HEK293 (cell line): ENCODE results near the gene CDK12.

Experiments used
- CTCF ChIA-PET: fragments of 350-600 bp; formaldehyde crosslinking; extraction: SDS; loops from one replicate; lab custom pipeline; 2021; ENCODE audit warnings: antibody characterized with exemption; lab: Yijun Ruan, JAX
- POLR2A ChIA-PET: fragments of 300-600 bp; formaldehyde crosslinking; extraction: SDS; loops from one replicate; lab custom pipeline; 2020; ENCODE audit warnings: antibody characterized with exemption, inconsistent platforms; lab: Yijun Ruan, JAX
- H3K27ac ChIP-seq: fragments of 200-500 bp; sonication (Bioruptor generic); 2 replicates; pipeline ENCODE4 v1.5.1; 2014; ENCODE audit warnings: low read depth, low read length, control low read depth, inconsistent platforms; ENCODE audit errors: extremely low read depth
- H3K36me3 ChIP-seq, 2 experiments: fragments of 200-500 bp in 1 of 2; sonication (Bioruptor generic) in 1 of 2; 1 replicate in 1 of 2; 2 replicates in 1 of 2; pipeline ENCODE4 v1.5.1; 2014 to 2017; ENCODE audit warnings: inconsistent platforms in 2 of 2, low read length in 2 of 2; ENCODE audit not compliant: control insufficient read depth in 2 of 2, insufficient read depth in 1 of 2
- H3K4me1 ChIP-seq: fragments of 200-500 bp; sonication (Bioruptor generic); 2 replicates; pipeline ENCODE4 v1.5.1; 2014; ENCODE audit warnings: mild to moderate bottlenecking, low read length, inconsistent platforms; ENCODE audit not compliant: control insufficient read depth, insufficient read depth
- H3K4me3 ChIP-seq: 2 replicates; pipeline ENCODE4 v1.5.1; 2011; ENCODE audit warnings: low read depth, mild to moderate bottlenecking, control low read depth, low read length, moderate library complexity
- H3K9me3 ChIP-seq: fragments of 200-500 bp; sonication (Bioruptor generic); 2 replicates; pipeline ENCODE4 v1.5.1; 2014; ENCODE audit warnings: low read depth, low read length, inconsistent platforms; ENCODE audit not compliant: control insufficient read depth, insufficient read depth
- ELK4 ChIP-seq: IDR thresholded peaks from 2 replicates; pipeline ENCODE4 v1.6.1; 2011; ENCODE audit warnings: mild to moderate bottlenecking, low read depth, low read length, borderline replicate concordance
- GLIS1 ChIP-seq: fragments of 450-650 bp; formaldehyde crosslinking; IDR thresholded peaks from 2 replicates; pipeline ENCODE4 v1.5.1; 2016; ENCODE audit warnings: missing biosample characterization, missing genetic modification characterization
- IKZF3 ChIP-seq: fragments of 450-650 bp; IDR thresholded peaks from 2 replicates; pipeline ENCODE4 v1.5.0; 2018; ENCODE audit warnings: missing biosample characterization, mild to moderate bottlenecking, missing genetic modification characterization, moderate library complexity
- OSR2 ChIP-seq: fragments of 450-650 bp; formaldehyde crosslinking; IDR thresholded peaks from 2 replicates; pipeline ENCODE4 v1.5.1; 2016; ENCODE audit warnings: missing biosample characterization, missing genetic modification characterization
- OVOL3 ChIP-seq: fragments of 450-650 bp; formaldehyde crosslinking; IDR thresholded peaks from 2 replicates; pipeline ENCODE4 v1.5.1; 2016; ENCODE audit warnings: missing biosample characterization, missing genetic modification characterization
- PATZ1 ChIP-seq: fragments of 450-650 bp; formaldehyde crosslinking; IDR thresholded peaks from 2 replicates; pipeline ENCODE4 v1.5.1; 2016; ENCODE audit warnings: missing biosample characterization, missing genetic modification characterization
- PRDM4 ChIP-seq: fragments of 450-650 bp; formaldehyde crosslinking; IDR thresholded peaks from 2 replicates; pipeline ENCODE4 v1.5.1; 2017; ENCODE audit warnings: missing biosample characterization, missing genetic modification characterization
- RBAK ChIP-seq: fragments of 450-650 bp; formaldehyde crosslinking; IDR thresholded peaks from 2 replicates; pipeline ENCODE4 v1.5.1; 2016; ENCODE audit warnings: missing biosample characterization, missing genetic modification characterization
- REST ChIP-seq: fragments of 450-650 bp; formaldehyde crosslinking; IDR thresholded peaks from 2 replicates; pipeline ENCODE4 v1.5.1; 2016; ENCODE audit warnings: missing biosample characterization, missing genetic modification characterization
- YY1 ChIP-seq: fragments of 450-650 bp; formaldehyde crosslinking; IDR thresholded peaks from 2 replicates; pipeline ENCODE4 v1.5.1; 2018; ENCODE audit warnings: missing biosample characterization, missing genetic modification characterization
- ZEB2 ChIP-seq: fragments of 450-650 bp; formaldehyde crosslinking; IDR thresholded peaks from 2 replicates; pipeline ENCODE4 v1.5.1; 2016; ENCODE audit warnings: missing biosample characterization, missing genetic modification characterization
- ZNF175 ChIP-seq: fragments of 450-650 bp; formaldehyde crosslinking; IDR thresholded peaks from 2 replicates; pipeline ENCODE4 v1.5.1; 2016; ENCODE audit warnings: missing biosample characterization, missing genetic modification characterization
- ZNF184 ChIP-seq: fragments of 450-650 bp; IDR thresholded peaks from 2 replicates; pipeline ENCODE4 v1.5.1; 2018; ENCODE audit warnings: missing biosample characterization, mild to moderate bottlenecking, missing genetic modification characterization
- ZNF2 ChIP-seq: fragments of 450-650 bp; formaldehyde crosslinking; IDR thresholded peaks from 2 replicates; pipeline ENCODE4 v1.5.1; 2016; ENCODE audit warnings: missing biosample characterization, missing genetic modification characterization
- ZNF202 ChIP-seq: fragments of 450-650 bp; formaldehyde crosslinking; IDR thresholded peaks from 2 replicates; pipeline ENCODE4 v1.5.1; 2016; ENCODE audit warnings: missing biosample characterization, missing genetic modification characterization, borderline replicate concordance
- ZNF221 ChIP-seq: fragments of 450-650 bp; formaldehyde crosslinking; IDR thresholded peaks from 2 replicates; pipeline ENCODE4 v1.5.1; 2017; ENCODE audit warnings: missing biosample characterization, missing genetic modification characterization, borderline replicate concordance
- ZNF292 ChIP-seq: fragments of 450-650 bp; formaldehyde crosslinking; IDR thresholded peaks from 2 replicates; pipeline ENCODE4 v1.5.1; 2016; ENCODE audit warnings: low read depth, missing biosample characterization, missing genetic modification characterization, borderline replicate concordance
- ZNF302 ChIP-seq: fragments of 450-650 bp; formaldehyde crosslinking; IDR thresholded peaks from 2 replicates; pipeline ENCODE4 v1.5.1; 2016; ENCODE audit warnings: missing biosample characterization, missing genetic modification characterization, low read depth
- ZNF350 ChIP-seq: fragments of 450-650 bp; formaldehyde crosslinking; IDR thresholded peaks from 2 replicates; pipeline ENCODE4 v1.5.0; 2017; ENCODE audit warnings: missing biosample characterization, mild to moderate bottlenecking, missing genetic modification characterization
- ZNF404 ChIP-seq: fragments of 450-650 bp; formaldehyde crosslinking; IDR thresholded peaks from 2 replicates; pipeline ENCODE4 v1.5.1; 2017; ENCODE audit warnings: missing biosample characterization, missing genetic modification characterization
- ZNF426 ChIP-seq: fragments of 450-650 bp; formaldehyde crosslinking; IDR thresholded peaks from 2 replicates; pipeline ENCODE4 v1.5.1; 2017; ENCODE audit warnings: missing biosample characterization, missing genetic modification characterization, mild to moderate bottlenecking, inconsistent platforms, moderate library complexity
- ZNF544 ChIP-seq: fragments of 450-650 bp; formaldehyde crosslinking; IDR thresholded peaks from 2 replicates; pipeline ENCODE4 v1.5.0; 2017; ENCODE audit warnings: missing biosample characterization, missing genetic modification characterization
- ZNF555 ChIP-seq: fragments of 450-650 bp; formaldehyde crosslinking; conservative IDR thresholded peaks from 2 replicates; pipeline ENCODE4 v1.5.1; 2017; ENCODE audit warnings: missing biosample characterization, mild to moderate bottlenecking, missing genetic modification characterization, inconsistent platforms
- ZNF558 ChIP-seq: fragments of 450-650 bp; formaldehyde crosslinking; IDR thresholded peaks from 2 replicates; pipeline ENCODE4 v1.5.1; 2016; ENCODE audit warnings: missing biosample characterization, missing genetic modification characterization
- ZNF560 ChIP-seq: fragments of 450-650 bp; formaldehyde crosslinking; IDR thresholded peaks from 2 replicates; pipeline ENCODE4 v1.5.1; 2017; ENCODE audit warnings: missing biosample characterization, missing genetic modification characterization, borderline replicate concordance
- ZNF610 ChIP-seq: fragments of 450-650 bp; formaldehyde crosslinking; IDR thresholded peaks from 2 replicates; pipeline ENCODE4 v1.5.1; 2016; ENCODE audit warnings: missing biosample characterization, missing genetic modification characterization, borderline replicate concordance
- ZNF654 ChIP-seq: fragments of 450-650 bp; formaldehyde crosslinking; IDR thresholded peaks from 2 replicates; pipeline ENCODE4 v1.5.1; 2016; ENCODE audit warnings: low read depth, missing biosample characterization, missing genetic modification characterization
- ZNF670 ChIP-seq: fragments of 450-650 bp; formaldehyde crosslinking; IDR thresholded peaks from 2 replicates; pipeline ENCODE4 v1.5.1; 2016; ENCODE audit warnings: missing biosample characterization, missing genetic modification characterization, low read depth

The CDK12 gene

GRCh38 chr17:39483506-39483905 lies 22.2 kb downstream of the CDK12 start (continued):
- TF ChIP-seq ZNF302 (tag by site-specific recombination) (no peak), ZNF560 (tag by site-specific recombination) (peak; percentile 17; the same call in 1 of the 2 replicates), ZNF555 (tag by site-specific recombination) (peak; percentile 83), REST (tag by site-specific recombination) (peak; percentile 44; the same call in 1 of the 2 replicates), ZNF654 (tag by site-specific recombination) (peak; percentile 34; the same call in 1 of the 2 replicates), ZNF292 (tag by site-specific recombination) (0 out of 2 replicates have a peak, but pooled peaks have one; percentile 21), YY1 (tag by site-specific recombination) (no peak), ZNF426 (tag by site-specific recombination) (peak; percentile 90), ZNF2 (tag by site-specific recombination) (no peak), ZNF350 (no peak), ZNF558 (tag by site-specific recombination) (0 out of 2 replicates have a peak, but pooled peaks have one; percentile 71), ZEB2 (tag by site-specific recombination) (no peak), ZNF175 (tag by site-specific recombination) (no peak), ZNF202 (0 out of 2 replicates have a peak, but pooled peaks have one; percentile 26), ZNF404 (tag by site-specific recombination) (0 out of 2 replicates have a peak, but pooled peaks have one; percentile 23), OVOL3 (tag by site-specific recombination) (no peak)

- no peaks in the 10 kb centered on the region for H3K9me3 ChIP-seq
- CTCF ChIA-PET, result interaction anchor here (0.8 kb wide), 1 partner anchor 591 kb away, joined by 4 read pairs; no protein-coding TSS in a partner anchor
- H3K4me3 ChIP-seq, result no peak overlapping the region
- peaks cover 44 to 70% of the 10 kb centered on the region in 2 experiments; a peak in 2 of 3 replicates for H3K36me3 ChIP-seq
- POLR2A ChIA-PET, result interaction anchor here (0.6 kb wide), 1 partner anchor 284 kb away, joined by 3 read pairs; the partner anchor contains the start of gene RPL19
- 0 out of 2 replicates have a peak, but pooled peaks cover 3% of the 10 kb centered on the region for H3K4me1 ChIP-seq
- TF ChIP-seq PATZ1 (tag by site-specific recombination), result no peak
- no peak for TF ChIP-seq ZNF184 (tag by site-specific recombination)
- no peak for TF ChIP-seq IKZF3 (tag by site-specific recombination)
- no peak for TF ChIP-seq ZNF544 (tag by site-specific recombination)
- no peak for TF ChIP-seq ELK4
- TF ChIP-seq ZNF610 (tag by site-specific recombination), result no peak
- TF ChIP-seq PRDM4 (tag by site-specific recombination), result no peak
- no peak for TF ChIP-seq GLIS1 (tag by site-specific recombination)
- TF ChIP-seq ZNF670 (tag by site-specific recombination), result no peak
- TF ChIP-seq ZNF302 (tag by site-specific recombination), result no peak
- TF ChIP-seq RBAK (tag by site-specific recombination), result no peak
- no peak for TF ChIP-seq OSR2 (tag by site-specific recombination)
- TF ChIP-seq ZNF221 (tag by site-specific recombination), result no peak
- no peak for TF ChIP-seq ZNF292 (tag by site-specific recombination)
- H3K27ac ChIP-seq, result no peak overlapping the region
Observed at GRCh38 chr17:39484178-39484577, 22.9 kb downstream of the CDK12 start.
